ENCODE data around the gene CROCC.
"Not testable (repeated sequence)": the region's sequence is repeated elsewhere in the genome, so short reads cannot be mapped to it uniquely, and the experiment has no call there.

CROCC gene

GRCh38 chr1:16946185-16946584 is 24.5 kb downstream of the CROCC start:
- not testable (repeated sequence) for DNase-seq

- no peak for DNase-seq
Measured at GRCh38 chr1:16946646-16947045, 24.9 kb downstream of the CROCC start.

- DNase-seq, result not testable (repeated sequence)
Measured at GRCh38 chr1:16948282-16948891, 26.7 kb downstream of the CROCC start.

- DNase-seq, result not testable (repeated sequence)
Measured at GRCh38 chr1:16949026-16949425, 27.3 kb downstream of the CROCC start.

GRCh38 chr1:16952376-16952775 is 30.6 kb downstream of the CROCC start:
- DNase-seq, result not testable (repeated sequence)

GRCh38 chr1:16954579-16954978 is 32.8 kb downstream of the CROCC start:
- no peak for DNase-seq

- no peak for DNase-seq
Measured at GRCh38 chr1:16955186-16955585, 33.5 kb downstream of the CROCC start.

- DNase-seq, result no peak
Measured at GRCh38 chr1:16956775-16957174, 35.0 kb downstream of the CROCC start.

- DNase-seq, result no peak
Measured at GRCh38 chr1:16957731-16958130, 36.0 kb downstream of the CROCC start.

- no peak for DNase-seq
Measured at GRCh38 chr1:16958475-16958874, 36.7 kb downstream of the CROCC start.

GRCh38 chr1:16960560-16961296 is 39.0 kb downstream of the CROCC start:
- DNase-seq, result no peak

- no peak for DNase-seq
Measured at GRCh38 chr1:16961297-16962133, 39.8 kb downstream of the CROCC start.

GRCh38 chr1:16964169-16964568 is 42.4 kb downstream of the CROCC start:
- not testable (repeated sequence) for DNase-seq

- no peak for DNase-seq
Measured at GRCh38 chr1:16965486-16966067, 43.8 kb downstream of the CROCC start.

GRCh38 chr1:16966282-16966681 is 44.6 kb downstream of the CROCC start:
- no peak for DNase-seq

GRCh38 chr1:16967095-16967575 is 45.4 kb downstream of the CROCC start:
- no peak for DNase-seq

GRCh38 chr1:16967962-16968361 is 46.2 kb downstream of the CROCC start:
- DNase-seq, result no peak

GRCh38 chr1:16968372-16968771 is 46.6 kb downstream of the CROCC start:
- DNase-seq, result no peak

GRCh38 chr1:16969057-16969611 is 47.4 kb downstream of the CROCC start:
- DNase-seq, result no peak

GRCh38 chr1:16969651-16970050 is 47.9 kb downstream of the CROCC start:
- DNase-seq, result no peak

- no peak for DNase-seq
Measured at GRCh38 chr1:16970132-16970910, 48.6 kb downstream of the CROCC start.

All from NK-92 treated with Interleukin-12 subunit alpha and Interleukin-12 subunit beta, amount 100 ng/mL, for 24 hours (cell line).